H1 (cell line): ENCODE data around the gene MAGEC2. TPM values are rescaled to one million over a fixed set of nuclear protein-coding genes. Genes with fewer than 3 reads are reported as not detected.

Source experiments
- ASH2L ChIP-seq: fragments of 200-600, 300-600 bp; sonication (generic); IDR thresholded peaks from one replicate; pipeline ENCODE4 v1.7.1; 2017; ENCODE audit warnings: low read length
- EP300 ChIP-seq, 2 experiments: IDR thresholded peaks; 1 replicate in 1 of 2; 2 replicates in 1 of 2; pipeline ENCODE4 v1.6.1; 2011 to 2012; ENCODE audit warnings: low read depth in 2 of 2, low read length in 2 of 2, mild to moderate bottlenecking in 2 of 2, borderline replicate concordance in 1 of 2, inconsistent platforms in 1 of 2, moderate library complexity in 1 of 2
- POLR2AphosphoS5 ChIP-seq: IDR thresholded peaks from 2 replicates; pipeline ENCODE4 v1.6.1; 2011; ENCODE audit warnings: low read depth, low read length
- SP1 ChIP-seq: IDR thresholded peaks from 2 replicates; pipeline ENCODE4 v1.6.1; 2011; ENCODE audit warnings: low read depth, low read length
- polyA plus RNA-seq, 7 experiments: library from polyadenylated mRNA; depleted of rRNA in 3 of 7; stranded (reverse) in 5 of 7; unstranded in 2 of 7; fragments of >200 nt in 5 of 7; fragments of 200-250 nt in 2 of 7; gene quantifications; 1 replicate in 5 of 7; 2 replicates in 1 of 7; 4 replicates in 1 of 7; pipeline versions ENCODE4 v1.2.1 to v1.2.3, GENCODE V29; 2011 to 2013; ENCODE audit warnings: missing spikeins in 2 of 7, mixed read lengths in 2 of 7
- total RNA-seq: library from RNA; stranded (reverse); fragmentation: NEBNext Ultra II Directional; extraction: Animal tissue kit (Norgen Biotek cat#: 25700); gene quantifications from 2 replicates; pipeline ENCODE4 v1.2.1, GENCODE V29; 2021

Gene MAGEC2
- total and polyA plus RNA-seq, 2 of the 8 experiments (the other 6 are each of a cell fraction or from before 2014, with no cell fraction given), result not detected

DNA sequence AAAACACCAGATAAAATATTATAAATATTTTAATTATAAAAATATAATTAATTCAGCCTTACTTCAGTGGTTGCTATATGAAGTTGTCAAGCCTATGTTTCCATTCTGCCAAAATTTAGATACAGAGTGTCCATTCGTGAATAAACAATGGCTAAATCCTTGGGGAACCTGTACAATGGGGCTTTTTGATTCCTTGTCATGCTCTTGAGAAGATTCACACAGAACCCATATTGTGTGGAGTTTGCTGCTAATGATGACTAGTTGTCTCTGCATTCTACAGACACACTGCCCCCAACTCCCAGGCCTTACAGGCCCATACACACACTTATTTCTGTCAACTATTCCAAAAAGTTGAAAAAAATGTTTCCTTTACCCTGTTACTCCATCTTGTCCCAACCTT is 33.4 kb upstream of the MAGEC2 start (continued):
- TF ChIP-seq ASH2L (no peak), POLR2AphosphoS5 (no peak), SP1 (no peak), EP300 (IDR thresholded peaks at IDR 0.05; ENCODE audit: borderline replicate concordance in 1 of 2, low read depth in 2 of 2, low read length in 2 of 2) (no peak)
